ENCODE data around the gene ATP6V1B1.

GRCh38 chr2:70888366-70888922 lies 47.3 kb upstream of the ATP6V1B1 start:
- TF ChIP-seq ARNTL (CRISPR knock-in tag; IDR thresholded peaks at IDR 0.05; ENCODE audit: borderline replicate concordance, low read depth) (no peak), PATZ1 (CRISPR knock-in tag; IDR thresholded peaks at IDR 0.05; ENCODE audit: borderline replicate concordance) (no peak), RARB (CRISPR knock-in tag; IDR thresholded peaks at IDR 0.05) (no peak), ESRRG (CRISPR knock-in tag; IDR thresholded peaks at IDR 0.05) (no peak), GLIS3 (CRISPR knock-in tag; IDR thresholded peaks at IDR 0.05) (no peak), ISL1 (CRISPR knock-in tag; IDR thresholded peaks at IDR 0.05) (no peak), POU6F1 (CRISPR knock-in tag; IDR thresholded peaks at IDR 0.05; ENCODE audit: borderline replicate concordance, low read depth) (no peak), CSRNP3 (CRISPR knock-in tag; IDR thresholded peaks at IDR 0.05) (no peak), OSR1 (CRISPR knock-in tag; IDR thresholded peaks at IDR 0.05) (no peak), TCF4 (CRISPR knock-in tag; IDR thresholded peaks at IDR 0.05; ENCODE audit: borderline replicate concordance) (no peak)
